Inflammatory macrophage (primary cell): ENCODE results near the gene RNF130.
A peak's percentile ranks its signal among the peaks of the same experiment; 100 is the strongest.

ENCODE experiments used
- DNase-seq, 2 donors: peaks; one replicate each; pipeline ENCODE4 v3.0.0-alpha.2; 2020 to 2022

RNF130 gene

GRCh38 chr5:179913461-179913860, 158.1 kb downstream of the RNF130 start:
- no peak for DNase-seq

GRCh38 chr5:179912951-179913350, 158.6 kb downstream of the RNF130 start:
- DNase-seq = no peak

GRCh38 chr5:179912386-179912785, 159.2 kb downstream of the RNF130 start:
- DNase-seq = no peak

- DNase-seq = no peak
These were observed 162.3 kb downstream of the RNF130 start for GRCh38 chr5:179909224-179909623.

GRCh38 chr5:179908528-179908927, 163.0 kb downstream of the RNF130 start:
- no peak for DNase-seq

- DNase-seq = peak; percentile 69 to 85
These were observed 163.8 kb downstream of the RNF130 start, which contains the start of gene TBC1D9B for GRCh38 chr5:179907556-179908324. TSS of gene TBC1D9B (minus strand) at chr5:179907897. CDS start at chr5:179907821, 76 bp downstream.

GRCh38 chr5:179906795-179907555, 164.6 kb downstream of the RNF130 start:
- DNase-seq = peak; percentile 13 to 29

- no peak for DNase-seq
These were observed 165.2 kb downstream of the RNF130 start for GRCh38 chr5:179906294-179906794.

- peak in 1 of 2 donors; percentile 16 for DNase-seq
These were observed 166.4 kb downstream of the RNF130 start for GRCh38 chr5:179905161-179905560.
